ENCODE measurements around the gene DNMT1. TPM values are rescaled to one million over a fixed set of nuclear protein-coding genes. Genes with fewer than 3 reads are reported as not detected.

The DNMT1 gene
- polyA plus RNA-seq, 1 experiment = 60.7 TPM

DNA sequence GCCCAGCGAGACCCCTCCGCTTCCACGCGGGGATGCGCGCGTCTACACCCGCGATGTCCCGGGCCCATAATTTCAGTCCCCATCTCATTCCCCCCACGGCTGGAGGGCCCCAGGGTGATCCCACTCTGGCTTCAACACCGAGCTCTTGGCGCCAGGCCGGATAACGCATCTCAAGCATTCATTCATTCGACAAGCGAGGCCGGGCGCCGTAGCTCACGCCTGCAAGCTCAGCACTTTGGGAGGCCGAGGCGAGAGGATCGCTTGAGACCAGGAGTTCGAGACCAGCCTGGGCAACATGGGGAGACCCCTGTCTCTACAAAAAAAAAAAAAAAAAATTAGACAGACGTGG is 98.2 kb downstream of the DNMT1 start:
- CTCF ChIA-PET = interaction anchor here (0.6 to 1.4 kb wide), 7 partner anchors 69 to 166 kb away, joined by 3 to 7 read pairs (median 4); no protein-coding TSS in a partner anchor
- H3K9me3 ChIP-seq (ENCODE audit: control insufficient read depth, insufficient read depth, low read length) = peaks cover 5% of the 10 kb centered on the region; the same call in 1 of the 2 replicates
- TF ChIP-seq, protein P1, sequence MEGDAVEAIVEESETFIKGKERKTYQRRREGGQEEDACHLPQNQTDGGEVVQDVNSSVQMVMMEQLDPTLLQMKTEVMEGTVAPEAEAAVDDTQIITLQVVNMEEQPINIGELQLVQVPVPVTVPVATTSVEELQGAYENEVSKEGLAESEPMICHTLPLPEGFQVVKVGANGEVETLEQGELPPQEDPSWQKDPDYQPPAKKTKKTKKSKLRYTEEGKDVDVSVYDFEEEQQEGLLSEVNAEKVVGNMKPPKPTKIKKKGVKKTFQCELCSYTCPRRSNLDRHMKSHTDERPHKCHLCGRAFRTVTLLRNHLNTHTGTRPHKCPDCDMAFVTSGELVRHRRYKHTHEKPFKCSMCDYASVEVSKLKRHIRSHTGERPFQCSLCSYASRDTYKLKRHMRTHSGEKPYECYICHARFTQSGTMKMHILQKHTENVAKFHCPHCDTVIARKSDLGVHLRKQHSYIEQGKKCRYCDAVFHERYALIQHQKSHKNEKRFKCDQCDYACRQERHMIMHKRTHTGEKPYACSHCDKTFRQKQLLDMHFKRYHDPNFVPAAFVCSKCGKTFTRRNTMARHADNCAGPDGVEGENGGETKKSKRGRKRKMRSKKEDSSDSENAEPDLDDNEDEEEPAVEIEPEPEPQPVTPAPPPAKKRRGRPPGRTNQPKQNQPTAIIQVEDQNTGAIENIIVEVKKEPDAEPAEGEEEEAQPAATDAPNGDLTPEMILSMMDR (IDR thresholded peaks at IDR 0.05; ENCODE audit: low read depth, low read length) = no peak
- POLR2A ChIA-PET = interaction anchor here (0.7 to 1.8 kb wide), 7 partner anchors 10 to 309 kb away, joined by 3 to 10 read pairs (median 4); partner anchors contain the start of genes MRPL4 and PPAN
- no peaks in the 10 kb centered on the region for H3K27me3 ChIP-seq (ENCODE audit: control insufficient read depth, insufficient read depth, low read length)
- DNase-seq (ENCODE audit: low read depth, low spot score) = no peak
- peak overlapping the region; percentile 58 for H3K4me3 ChIP-seq (ENCODE audit: low read depth, low read length)
- H3K27ac ChIP-seq (ENCODE audit: low read depth, low read length) = peak overlapping the region; percentile 21

DNA sequence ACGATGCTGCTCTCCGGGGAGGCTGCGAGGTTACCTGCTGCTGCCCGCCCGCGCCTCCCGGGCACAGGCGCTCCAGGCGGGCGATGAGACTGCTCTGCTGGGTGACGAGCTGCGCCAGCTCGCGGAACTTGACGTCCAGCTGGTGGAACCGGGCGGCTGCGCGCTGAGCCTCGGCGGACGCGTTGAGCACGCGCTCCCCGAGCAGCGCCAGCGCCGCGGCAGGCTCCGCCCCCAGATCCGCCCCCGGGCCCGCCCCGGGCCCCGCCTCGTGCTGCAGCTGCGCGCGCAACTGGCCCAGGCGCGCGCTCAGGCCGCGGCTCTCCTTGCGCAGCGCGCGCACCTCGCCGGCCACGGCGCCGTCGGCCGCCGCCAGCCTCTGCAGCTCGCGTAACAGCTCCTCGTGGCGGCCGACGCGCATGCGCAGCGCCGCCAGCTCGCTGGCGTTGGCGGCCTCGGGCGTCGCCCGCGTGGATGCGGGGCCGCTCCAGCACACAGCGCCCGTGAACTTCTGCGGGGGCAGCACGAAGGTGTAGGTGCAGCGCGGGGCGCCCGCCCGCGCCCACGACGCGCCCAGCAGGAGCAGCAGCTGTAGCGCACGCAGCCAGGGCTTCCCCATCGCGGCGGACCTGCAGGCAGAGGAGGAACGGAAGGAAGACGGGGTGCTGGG is 98.7 kb downstream of the DNMT1 start:
- TF ChIP-seq, protein P1 (IDR thresholded peaks at IDR 0.05; ENCODE audit: low read depth, low read length) = no peak
- POLR2A ChIA-PET = interaction anchor here (0.7 to 1.8 kb wide), 9 partner anchors 8 to 310 kb away, joined by 3 to 10 read pairs (median 4); partner anchors contain the start of genes MRPL4 and PPAN
- Histone ChIP-seq H3K9me3 (ENCODE audit: control insufficient read depth, insufficient read depth, low read length) (peaks cover 8% of the 10 kb centered on the region; the same call in 1 of the 2 replicates), H3K27me3 (ENCODE audit: control insufficient read depth, insufficient read depth, low read length) (no peaks in the 10 kb centered on the region), H3K27ac (ENCODE audit: low read depth, low read length) (peak overlapping the region; percentile 25), H3K4me3 (ENCODE audit: low read depth, low read length) (peak overlapping the region; percentile 58)
- CTCF ChIA-PET = interaction anchor here (0.6 to 1.7 kb wide), 7 partner anchors 68 to 166 kb away, joined by 3 to 7 read pairs (median 4); no protein-coding TSS in a partner anchor
- peak; percentile 56 for DNase-seq (ENCODE audit: low read depth, low spot score)

DNA sequence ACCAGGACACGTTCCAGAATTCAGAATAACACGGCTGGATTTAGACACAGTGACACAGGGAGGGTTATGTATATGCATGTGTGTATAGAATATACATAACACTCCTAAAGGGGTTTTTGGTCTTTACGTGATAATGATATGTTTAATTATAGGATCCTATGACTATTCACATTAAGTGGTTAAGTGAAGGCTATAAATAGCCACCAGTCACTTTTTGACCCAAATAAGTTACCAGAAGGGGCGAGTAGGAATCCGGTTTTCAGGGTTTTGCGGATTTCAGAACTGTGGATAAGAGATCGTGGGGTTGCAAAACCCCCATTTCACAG is 99.2 kb downstream of the DNMT1 start:
- CTCF ChIA-PET = interaction anchor here (1.4 to 1.7 kb wide), 4 partner anchors 68 to 164 kb away, joined by 4 to 7 read pairs (median 6); no protein-coding TSS in a partner anchor
- peak overlapping the region; percentile 25 for H3K27ac ChIP-seq (ENCODE audit: low read depth, low read length)
- H3K27me3 ChIP-seq (ENCODE audit: control insufficient read depth, insufficient read depth, low read length) = no peaks in the 10 kb centered on the region
- POLR2A ChIA-PET = interaction anchor here (0.7 to 1.8 kb wide), 7 partner anchors 9 to 156 kb away, joined by 3 to 10 read pairs (median 4); partner anchors contain the start of genes MRPL4 and PPAN
- DNase-seq (ENCODE audit: low read depth, low spot score) = no peak
- peaks cover 10% of the 10 kb centered on the region; the same call in 1 of the 2 replicates for H3K9me3 ChIP-seq (ENCODE audit: control insufficient read depth, insufficient read depth, low read length)
- peak overlapping the region; percentile 29 for H3K4me3 ChIP-seq (ENCODE audit: low read depth, low read length)
- TF ChIP-seq, protein P1 (IDR thresholded peaks at IDR 0.05; ENCODE audit: low read depth, low read length) = no peak

DNA sequence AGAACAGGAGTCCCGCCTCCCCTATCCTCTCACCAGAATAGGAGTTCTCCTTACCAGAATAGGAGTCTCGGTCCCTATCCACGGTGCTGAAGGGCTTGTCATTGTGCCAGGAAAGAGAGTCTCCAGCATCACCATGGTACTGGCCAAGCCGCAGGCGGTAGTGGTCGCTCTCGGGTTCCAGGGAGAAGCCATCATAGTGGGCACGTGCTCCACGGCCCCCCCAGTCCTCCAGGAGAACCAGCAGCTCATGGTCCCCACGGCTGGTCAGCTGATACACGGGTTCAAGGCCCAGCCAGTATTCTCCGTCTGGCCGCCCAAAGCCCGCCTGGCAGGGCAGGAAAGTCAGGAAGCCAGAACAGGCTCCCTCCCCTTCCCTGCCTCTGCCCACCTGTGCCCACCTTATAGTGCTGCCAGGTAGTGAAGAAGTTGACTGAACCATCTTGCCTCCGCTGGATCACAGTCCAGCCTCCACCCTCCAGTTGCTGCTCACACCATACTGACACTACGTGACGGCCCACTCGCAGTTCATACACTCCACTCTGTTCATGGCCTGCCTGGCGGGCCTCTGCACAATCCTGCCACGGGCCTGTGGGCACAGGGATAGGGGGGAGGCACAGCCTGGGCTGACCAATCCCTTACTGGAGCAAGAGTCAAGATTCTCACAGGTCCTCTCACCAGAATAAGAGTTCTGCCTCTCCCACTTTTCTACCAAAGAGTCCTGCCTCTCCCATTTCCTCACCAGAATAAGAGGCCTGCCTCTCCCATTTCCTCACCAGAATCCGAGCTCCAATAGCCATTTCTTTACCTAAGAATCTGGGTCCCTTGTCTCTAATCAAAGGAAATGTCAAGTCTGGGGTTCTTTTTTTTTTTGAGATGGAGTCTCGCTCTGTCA is 101.2 kb downstream of the DNMT1 start:
- POLR2A ChIA-PET = interaction anchor here (0.6 kb wide), 1 partner anchor 312 kb away, joined by 3 read pairs; no protein-coding TSS in a partner anchor

More for the DNA sequence above, 101.2 kb downstream of the DNMT1 start:
- H3K4me3 ChIP-seq (ENCODE audit: low read depth, low read length) = no peak overlapping the region
- DNase-seq (ENCODE audit: low read depth, low spot score) = no peak
- CTCF ChIA-PET = no interaction called here
- TF ChIP-seq, protein P1 (IDR thresholded peaks at IDR 0.05; ENCODE audit: low read depth, low read length) = no peak
- H3K9me3 ChIP-seq (ENCODE audit: control insufficient read depth, insufficient read depth, low read length) = peaks cover 10% of the 10 kb centered on the region; the same call in 1 of the 2 replicates
- H3K27ac ChIP-seq (ENCODE audit: low read depth, low read length) = no peak overlapping the region
- H3K27me3 ChIP-seq (ENCODE audit: control insufficient read depth, insufficient read depth, low read length) = no peaks in the 10 kb centered on the region
